ENCODE results near the gene DLK1.

Gene DLK1

DNA sequence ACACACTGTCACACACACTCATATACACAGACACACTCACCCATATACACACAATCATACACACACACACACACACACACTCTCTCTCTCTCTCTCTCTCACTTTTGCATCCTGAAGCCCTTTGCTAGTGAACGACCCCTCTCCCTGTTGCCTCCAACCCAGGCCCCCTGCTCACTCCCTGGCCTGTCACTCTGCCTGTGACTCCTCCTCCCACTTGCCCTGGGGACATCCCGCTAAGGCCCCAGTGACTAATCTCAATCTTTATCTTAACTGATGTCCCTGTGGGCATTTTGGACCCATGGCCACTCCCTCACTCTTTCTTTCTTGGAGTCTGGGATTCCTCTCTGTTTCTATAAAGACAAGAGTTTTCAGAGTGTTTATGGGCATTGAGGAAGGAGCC is 10.9 kb upstream of the DLK1 start:
- DNase-seq: no peak

DNA sequence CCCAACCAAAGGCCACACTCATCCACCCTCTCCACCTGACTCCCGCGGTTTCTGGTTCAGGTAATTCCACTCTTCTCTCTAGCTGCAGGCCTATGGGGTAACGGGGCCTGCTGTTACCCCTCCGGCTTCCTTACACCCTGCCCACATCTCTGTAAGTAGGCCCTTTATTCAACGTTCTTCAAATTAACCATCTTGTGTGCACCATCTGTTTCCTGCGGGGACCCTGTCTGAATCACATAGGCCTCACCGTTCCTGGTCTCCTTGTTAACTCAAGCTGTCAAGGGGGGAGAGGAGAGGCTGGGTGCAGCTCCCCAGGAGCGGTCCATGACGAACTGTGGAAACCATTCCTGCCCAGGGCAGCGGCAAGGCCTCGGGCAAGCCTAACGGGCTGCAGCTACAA is 9.3 kb upstream of the DLK1 start:
- no peak for DNase-seq

DNA sequence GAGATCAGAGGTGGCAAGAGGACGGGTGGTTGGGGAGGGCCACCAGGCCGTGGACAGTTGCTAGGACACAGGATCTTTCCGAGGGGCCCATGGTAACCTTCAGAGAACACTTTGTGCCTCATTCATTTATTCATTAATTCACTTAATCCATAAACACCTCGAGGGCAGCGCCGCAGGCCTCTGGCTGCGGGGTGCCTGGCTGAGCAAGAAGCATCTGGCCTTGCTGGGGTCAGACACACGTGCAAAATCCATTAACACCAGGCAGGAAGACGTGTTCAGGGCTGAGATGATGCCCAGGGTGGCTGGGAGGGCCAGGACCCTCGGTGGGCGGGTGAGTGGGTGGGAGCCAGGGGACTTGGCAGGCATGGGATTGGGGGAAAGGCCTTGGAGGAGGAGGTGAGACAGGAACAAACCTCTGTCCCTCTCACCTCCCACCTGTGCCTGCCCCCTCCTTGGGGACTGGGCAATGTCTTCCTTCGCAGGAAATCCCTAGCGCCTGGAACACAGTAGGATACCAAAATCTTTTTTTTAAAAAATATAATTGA is 6.6 kb upstream of the DLK1 start:
- DNase-seq: no peak

DNA sequence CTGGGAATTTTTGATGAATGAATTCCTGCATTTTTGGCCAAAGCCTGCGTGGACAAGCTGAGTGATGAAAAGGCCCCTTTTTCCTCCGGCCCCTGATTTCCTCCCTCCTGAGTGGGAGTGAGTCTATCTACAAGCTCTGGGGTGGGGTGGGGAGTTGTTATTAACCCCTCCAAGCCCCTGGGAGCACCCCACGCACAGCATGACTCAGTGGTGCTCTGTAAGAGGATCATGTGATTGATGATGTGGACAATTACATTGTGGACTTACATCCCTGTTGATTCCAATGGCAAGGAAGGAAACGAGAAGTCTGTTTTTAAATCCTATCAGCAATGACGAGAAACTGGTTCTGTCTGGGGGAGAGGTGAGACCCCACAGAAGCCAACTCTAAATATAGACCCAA is 5.1 kb upstream of the DLK1 start:
- DNase-seq: no peak

DNA sequence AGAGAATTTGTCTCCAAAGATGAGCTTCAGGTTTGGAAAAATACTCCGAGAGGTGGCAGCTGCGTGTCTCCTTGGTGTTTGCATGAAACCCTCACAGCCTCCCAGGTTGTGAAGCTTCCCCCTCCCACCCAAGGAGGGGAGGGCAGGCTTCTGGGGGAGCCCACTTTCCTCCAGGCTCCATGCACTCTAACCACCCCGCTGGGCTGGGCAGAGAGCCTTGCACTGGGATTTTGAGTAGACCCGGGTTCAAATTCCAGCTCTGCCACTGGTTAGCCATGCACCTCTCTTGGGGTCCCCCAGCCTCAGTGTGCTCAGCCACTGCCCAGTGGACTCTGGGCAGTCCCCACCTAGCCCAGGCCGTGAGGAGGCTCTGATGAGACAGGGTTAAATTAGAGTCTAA is 4.3 kb upstream of the DLK1 start:
- DNase-seq: no peak

DNA sequence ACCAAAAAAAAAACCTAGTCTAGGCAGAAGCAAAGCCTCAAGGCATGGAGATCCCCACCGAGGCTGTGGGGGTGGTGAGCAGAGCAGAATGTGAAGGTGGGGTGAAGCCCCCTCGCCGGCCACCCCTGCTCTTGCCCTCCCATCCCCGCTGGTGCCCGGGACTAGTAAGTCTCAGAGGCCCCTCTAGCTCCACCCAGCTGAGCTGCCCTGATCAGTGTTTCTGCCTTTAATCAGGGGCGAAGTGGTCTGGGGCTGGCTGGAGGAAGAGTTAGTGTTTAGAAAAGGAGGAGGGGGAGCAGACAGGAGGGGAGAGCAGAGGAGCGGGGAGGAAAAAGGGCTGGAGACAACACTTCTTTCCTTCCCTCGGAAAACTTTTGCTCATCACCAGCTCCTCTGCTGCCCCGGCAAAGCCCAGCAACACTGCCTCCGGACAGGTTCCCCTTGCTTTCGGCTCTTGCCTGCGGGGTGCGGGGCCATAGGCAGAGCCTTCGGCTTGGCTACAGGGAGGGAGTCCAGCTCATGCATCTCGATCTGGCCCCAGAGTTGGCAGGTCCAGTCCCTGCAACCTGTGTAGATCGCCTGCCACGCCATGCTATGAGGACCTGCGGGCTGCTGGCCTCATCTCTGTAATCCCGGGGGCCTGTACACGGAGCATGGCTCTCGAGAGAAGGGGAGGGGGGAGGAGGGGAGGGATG is 3.4 kb upstream of the DLK1 start:
- DNase-seq: no peak

DNA sequence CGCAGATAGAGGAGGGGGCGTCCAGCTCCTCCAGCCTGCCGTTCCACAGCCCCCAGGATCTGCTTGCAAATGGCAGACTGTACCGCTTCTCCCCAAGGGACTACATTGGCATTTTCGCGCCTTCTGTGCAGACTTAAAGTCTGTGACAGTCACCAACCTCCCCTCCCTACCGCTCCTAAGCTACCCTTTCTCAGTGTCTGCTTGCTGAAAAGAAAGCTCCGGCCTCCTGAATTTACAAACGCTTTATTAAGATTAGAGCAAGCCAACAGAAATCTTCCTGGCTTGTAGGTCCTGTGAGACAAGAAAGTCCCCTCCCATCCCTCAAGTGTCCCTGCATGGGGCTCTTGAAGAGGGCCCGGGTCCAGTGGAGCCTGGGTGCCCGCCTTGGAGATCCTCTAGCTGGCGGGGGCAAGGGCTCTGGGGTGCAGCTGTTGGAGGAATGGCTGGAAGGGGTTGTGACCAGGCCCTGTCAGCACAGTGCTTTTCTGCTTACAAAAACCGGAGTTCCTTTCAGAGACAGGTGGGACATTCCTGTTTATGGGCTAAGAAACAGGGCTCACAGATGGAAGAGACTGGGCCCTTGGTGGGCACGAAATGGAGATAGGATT is 2.8 kb upstream of the DLK1 start:
- DNase-seq: no peak

DNA sequence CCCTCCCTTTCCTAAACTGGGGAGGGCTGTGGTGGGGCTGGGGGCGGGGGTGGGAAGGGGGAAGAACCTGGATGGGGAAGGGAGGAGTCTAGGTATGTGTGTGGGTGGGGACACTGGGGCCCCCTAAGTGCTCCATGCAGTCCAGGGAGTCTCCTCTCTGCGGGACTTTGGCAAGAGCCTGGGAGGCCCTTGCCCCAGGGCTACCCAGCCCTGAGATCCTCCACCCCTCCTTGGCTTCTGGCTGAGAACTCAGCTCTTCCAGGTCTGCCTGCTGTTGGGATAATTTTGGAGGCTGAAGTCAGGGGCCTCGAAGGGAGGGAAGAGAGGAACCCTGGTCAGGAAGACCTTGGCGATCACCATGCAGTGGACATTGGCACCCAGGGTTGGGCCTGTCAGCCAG is 2.2 kb upstream of the DLK1 start:
- DNase-seq: no peak

DNA sequence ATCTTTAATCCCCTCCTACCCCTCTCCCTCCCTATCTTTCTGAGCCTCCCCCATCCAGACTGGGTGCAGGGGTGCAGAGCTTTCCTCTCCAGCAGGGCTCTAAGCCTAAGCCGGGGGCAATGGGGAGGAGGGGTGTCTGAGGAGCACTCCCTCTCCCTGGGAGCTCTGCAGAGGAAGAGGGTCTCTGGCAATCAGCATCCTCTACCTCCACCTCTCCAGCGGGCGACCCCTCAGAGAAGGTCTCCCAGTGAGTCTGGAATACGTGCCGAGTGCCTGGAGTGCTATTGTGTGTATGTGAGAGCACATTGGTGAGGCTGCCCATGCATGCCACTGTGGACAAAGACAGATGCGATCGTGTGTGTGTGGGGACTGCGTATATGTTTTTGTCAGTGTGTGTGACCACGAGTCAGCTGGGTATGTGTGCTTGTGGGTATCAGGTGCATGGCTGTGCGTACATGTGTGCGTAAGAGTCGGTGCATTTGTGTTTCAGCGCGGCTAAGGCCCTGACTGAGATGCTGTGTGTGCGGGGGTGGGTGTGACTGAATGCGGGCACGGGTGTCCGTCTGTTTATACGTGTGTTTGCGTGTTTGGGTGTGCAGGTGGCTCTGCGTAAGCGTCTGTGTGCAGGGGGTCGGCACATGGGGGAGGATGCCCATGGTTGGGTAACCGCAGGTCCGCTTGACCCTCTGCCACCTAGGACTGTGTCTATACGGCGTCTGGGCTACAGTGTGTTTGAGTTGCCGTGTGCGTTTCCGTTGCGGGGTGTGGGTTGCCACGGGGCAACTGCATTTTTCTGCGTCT is 905 bp upstream of the DLK1 start:
- DNase-seq: no peak

DNA sequence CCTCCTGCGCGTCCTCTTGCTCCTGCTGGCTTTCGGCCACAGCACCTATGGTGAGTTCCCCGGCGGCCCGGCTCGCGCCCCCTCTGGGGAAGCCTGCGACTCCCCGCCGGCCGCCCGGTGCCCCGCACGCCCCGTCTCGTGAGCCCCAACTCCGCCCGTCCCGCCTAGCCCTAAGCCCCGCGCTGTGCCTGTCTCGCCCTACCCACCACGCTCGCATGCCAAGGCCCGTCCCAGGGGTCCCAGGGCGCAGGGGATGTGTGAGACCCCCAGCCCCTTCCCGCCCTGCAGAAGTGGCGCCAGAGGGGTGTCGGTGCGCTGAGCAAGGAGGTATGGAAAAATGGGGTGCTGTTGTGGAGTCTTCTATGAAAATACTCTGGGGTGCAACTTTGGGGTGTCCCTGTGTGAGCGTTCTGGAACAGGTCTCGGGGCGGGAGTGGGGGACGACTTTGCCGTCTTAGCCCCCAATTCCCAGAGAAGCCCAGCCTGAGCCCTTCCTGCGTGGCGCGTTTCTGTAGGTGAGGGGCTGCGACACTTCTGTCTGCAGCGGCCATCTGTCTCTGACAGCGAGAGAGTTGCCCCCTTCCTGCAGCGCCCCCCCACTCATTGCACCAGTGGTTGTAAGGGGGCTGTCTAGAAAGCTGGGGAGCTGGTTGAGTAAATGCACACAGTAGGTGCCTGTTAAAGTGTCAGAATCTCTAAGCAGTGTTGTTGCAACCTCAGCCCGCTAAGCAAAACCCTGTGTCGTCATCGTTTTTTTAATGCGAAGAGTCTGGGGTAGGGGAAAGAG is 587 bp downstream of the DLK1 start:
- no peak for DNase-seq

DNA sequence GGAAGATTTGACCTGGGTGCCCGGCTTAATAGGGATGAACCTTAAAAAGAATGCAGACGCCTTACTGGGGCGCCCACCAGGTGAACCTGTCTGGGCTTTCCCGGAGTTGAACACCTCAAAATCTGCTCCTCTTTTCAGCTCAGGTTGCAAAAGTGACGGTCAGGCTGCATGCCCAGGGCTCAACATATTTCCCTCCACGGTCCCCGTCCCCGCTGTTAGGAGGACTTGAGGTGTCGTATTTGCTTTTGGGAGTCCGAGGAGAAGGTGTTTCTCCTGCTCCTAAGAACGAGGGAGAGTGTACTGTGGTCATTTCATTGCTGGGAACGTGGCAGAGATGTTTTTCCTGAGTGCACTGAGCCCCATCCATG is 1.2 kb downstream of the DLK1 start:
- DNase-seq: peak in 1 of 2 experiments; percentile 23

DNA sequence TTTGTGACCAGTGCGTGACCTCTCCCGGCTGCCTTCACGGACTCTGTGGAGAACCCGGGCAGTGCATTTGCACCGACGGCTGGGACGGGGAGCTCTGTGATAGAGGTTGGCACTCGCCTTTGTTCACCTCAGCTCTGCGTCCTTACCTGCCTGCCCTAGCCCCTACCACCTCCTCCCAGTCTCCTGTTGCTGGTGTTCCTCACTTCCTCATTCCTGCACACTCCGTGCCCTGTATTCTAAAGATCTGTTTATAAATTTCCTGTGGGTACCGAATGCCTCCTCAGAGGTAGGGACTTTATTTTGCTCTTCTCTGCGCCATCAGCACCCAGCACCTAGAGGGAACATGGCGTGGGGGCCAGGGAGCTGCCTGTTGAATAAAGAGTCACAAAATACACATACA is 2.3 kb downstream of the DLK1 start:
- DNase-seq: no peak

DNA sequence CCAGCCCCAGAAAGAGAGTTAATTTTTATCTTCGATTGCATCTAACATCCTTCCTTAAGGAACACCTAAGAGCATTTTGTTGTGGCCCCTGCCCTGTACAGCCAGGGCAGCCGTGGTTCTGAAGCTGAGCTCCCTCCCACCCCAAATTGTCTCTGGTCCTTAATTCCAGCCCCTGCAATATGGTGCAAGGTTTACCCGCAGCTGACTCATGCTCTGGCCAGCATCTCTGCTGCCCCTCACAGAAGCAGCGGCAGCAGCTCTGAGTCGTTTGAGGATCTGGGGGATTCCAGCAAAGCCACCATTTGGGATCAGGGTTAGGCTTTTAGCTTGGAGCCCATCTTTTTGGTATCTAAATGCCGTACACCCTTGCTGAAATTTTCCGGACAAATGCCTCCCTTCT is 3.3 kb downstream of the DLK1 start:
- no peak for DNase-seq

DNA sequence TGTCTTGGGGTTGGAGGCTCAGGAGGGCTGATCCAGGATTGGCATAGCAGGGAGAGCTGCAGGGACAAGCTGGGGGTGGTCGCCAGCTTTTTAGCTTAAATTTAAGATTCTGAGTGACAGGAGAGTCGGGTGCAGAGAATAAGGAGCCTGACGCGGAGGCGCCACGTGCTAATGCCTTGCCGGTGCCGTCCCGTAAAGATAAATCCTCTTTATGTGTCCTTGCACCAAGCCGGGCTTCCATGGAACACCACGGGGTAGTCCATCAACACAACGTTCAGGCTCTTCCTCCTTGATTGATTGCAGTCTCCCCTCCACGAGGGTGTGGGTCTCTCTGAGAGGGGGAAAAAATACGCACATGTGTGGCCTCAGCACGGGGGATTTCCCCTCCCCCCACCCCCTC is 3.9 kb downstream of the DLK1 start:
- no peak for DNase-seq

DNA sequence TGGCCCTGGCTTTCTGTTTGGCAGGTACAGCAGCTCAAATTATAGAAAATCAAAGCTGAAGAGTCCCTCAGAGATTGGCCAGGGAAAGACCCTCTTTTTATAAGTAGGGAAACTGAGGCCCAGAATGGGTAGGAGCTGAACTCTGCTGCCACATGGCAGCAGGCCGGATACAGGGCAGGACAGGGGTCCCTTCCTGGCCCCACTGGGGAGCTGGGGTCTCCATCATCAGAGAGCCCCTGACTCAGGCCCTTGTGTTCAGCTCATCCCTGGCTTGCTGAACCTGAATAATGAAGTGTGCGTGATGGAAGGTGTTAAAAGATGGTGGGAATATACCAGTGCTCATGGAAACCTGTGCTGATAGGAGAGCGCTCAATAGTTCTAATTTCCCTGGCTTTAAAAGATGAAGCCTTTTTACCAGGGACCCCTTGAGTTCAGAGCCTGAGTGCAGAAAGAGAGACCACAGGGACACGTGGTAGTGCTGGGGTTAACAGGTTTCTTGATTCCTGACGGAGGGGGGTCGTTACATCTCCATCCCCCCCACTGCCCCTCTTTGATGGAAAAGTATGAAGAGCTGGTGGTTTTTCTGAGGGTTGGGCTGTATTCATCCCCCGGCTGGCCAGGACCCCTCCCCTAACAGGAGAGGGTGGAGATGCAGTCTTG is 4.4 kb downstream of the DLK1 start:
- no peak for DNase-seq

DNA sequence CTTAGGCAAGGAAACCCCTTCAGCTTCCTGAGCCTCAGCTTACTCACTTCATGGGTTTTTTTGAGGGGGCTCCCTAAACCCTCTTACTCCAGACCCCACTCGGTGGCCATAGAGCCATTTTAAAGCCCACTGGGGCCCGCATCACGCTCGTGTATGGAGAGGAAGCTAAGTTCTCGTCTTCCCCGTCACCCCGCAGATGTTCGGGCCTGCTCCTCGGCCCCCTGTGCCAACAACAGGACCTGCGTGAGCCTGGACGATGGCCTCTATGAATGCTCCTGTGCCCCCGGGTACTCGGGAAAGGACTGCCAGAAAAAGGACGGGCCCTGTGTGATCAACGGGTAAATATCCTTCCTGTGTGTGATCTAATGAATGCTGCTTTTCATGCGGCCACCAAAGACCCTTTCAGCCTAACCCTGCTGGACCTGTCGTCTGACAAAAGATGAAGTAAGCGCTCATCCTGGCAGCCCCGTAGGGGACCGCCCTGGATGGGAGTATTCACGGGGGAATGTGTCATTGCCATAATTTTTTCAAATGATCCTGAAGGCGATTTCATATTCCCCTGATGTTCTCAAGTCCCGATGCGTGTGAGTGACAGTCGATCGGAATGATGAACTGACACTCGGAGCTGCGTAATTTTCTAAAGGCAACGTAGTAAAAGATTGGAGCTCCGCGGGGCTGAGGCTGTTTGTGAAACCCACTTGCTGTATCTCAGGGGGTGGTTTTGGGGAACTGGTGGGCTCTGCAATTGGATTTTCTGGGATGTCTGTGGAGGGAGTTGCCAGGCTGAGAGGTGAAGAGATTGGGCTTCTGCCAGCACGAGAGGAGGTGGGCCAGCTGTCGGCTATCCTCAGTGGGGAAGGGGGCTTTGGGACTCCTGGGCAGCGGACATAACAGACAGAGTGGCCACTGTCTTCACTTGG is 5.4 kb downstream of the DLK1 start:
- DNase-seq: no peak

DNA sequence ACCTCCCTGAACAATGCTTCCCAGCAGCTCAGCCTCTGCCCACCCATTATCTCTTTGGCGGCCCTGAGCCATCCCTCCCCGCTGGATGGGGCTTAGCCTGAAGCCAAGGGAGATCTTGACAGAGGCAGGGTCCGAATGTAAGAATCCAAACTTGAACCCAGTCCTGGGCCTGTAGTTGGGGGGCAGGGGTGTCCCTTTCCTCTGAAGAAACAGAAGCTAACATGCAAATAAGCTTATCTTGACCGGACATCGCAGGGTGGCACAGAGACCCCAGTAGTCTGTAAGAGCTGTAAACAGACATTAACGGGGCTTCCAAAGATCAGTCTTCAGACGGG is 6.0 kb downstream of the DLK1 start:
- no peak for DNase-seq

DNA sequence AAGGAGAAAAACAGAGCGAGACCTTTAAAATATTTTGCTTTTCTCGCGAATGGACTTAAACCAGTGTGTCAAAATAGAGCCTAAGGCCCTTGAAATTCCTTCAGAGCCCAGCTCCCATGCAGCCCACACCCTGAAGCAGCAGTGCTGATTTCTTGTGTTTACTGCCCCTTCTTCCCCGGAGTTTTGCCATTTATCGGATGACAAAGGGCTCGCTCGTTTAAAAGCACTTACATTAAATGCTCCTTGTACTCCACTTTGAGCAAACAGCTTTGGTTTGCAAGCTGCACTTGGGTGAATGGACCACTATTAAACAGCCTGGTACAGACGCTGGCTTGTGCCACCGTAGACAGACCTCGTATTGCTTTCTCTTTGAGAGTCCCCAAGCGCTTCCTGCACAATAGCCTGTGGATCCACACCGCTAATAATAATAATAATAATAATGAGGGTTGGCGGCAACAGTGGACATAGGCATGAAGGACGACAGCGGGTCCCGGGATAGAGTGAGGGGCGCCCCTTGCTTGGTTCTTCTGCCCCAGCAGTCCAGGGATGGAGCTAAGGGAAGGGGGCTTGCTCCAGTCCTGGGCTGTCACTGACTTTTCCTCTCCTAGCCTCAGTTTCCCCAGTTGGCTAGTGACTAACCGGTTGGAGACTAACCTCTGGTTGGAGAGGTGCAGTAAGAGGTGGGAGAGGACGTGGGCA is 6.6 kb downstream of the DLK1 start:
- no peak for DNase-seq

DNA sequence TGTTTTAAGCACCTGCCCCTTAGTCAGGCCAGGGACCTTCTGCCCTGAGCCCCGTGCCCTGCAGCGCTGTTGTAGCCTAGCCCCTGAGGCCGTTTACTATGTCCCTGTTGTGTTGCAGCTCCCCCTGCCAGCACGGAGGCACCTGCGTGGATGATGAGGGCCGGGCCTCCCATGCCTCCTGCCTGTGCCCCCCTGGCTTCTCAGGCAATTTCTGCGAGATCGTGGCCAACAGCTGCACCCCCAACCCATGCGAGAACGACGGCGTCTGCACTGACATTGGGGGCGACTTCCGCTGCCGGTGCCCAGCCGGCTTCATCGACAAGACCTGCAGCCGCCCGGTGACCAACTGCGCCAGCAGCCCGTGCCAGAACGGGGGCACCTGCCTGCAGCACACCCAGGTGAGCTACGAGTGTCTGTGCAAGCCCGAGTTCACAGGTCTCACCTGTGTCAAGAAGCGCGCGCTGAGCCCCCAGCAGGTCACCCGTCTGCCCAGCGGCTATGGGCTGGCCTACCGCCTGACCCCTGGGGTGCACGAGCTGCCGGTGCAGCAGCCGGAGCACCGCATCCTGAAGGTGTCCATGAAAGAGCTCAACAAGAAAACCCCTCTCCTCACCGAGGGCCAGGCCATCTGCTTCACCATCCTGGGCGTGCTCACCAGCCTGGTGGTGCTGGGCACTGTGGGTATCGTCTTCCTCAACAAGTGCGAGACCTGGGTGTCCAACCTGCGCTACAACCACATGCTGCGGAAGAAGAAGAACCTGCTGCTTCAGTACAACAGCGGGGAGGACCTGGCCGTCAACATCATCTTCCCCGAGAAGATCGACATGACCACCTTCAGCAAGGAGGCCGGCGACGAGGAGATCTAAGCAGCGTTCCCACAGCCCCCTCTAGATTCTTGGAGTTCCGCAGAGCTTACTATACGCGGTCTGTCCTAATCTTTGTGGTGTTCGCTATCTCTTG is 7.6 kb downstream of the DLK1 start:
- DNase-seq: no peak

DNA sequence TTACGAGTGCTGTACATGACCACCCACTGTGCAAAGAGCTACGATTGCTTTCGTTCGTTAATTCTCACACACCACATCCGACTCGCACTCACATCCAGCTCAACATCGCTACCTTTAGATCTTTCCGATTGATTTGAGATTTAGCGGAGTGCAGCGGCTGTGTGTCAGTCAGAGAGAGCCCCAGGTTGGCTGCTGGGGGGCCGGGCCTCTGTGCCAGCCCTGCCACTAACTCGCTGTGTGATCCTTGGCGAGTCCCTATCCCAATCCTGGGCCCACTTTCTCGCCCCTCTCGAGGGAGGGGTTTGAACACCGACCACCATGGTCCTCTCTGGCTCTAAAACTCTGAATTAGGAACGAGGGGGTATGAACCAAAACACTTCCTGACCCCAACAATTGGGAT is 8.6 kb downstream of the DLK1 start:
- DNase-seq: no peak

All from NCI-H526 (cell line).